GM13976 (cell line): Measurements from ENCODE around the gene PLPP4.

Experiments used
- DNase-seq: peaks from one replicate; pipeline ENCODE4 v3.0.0; 2012; ENCODE audit warnings: low spot score
- CTCF ChIP-seq: IDR thresholded peaks from 2 replicates; pipeline ENCODE4 v1.5.1; 2012; ENCODE audit warnings: borderline replicate concordance, mild to moderate bottlenecking; ENCODE audit not compliant: insufficient read depth; ENCODE audit errors: extremely low read depth, missing control alignments, control extremely low read depth
- in situ Hi-C: fragments of 300-500 bp; cut with MboI; formaldehyde crosslinking; loops from one replicate; pipeline ENCODE4 v1.12.0; 2022; ENCODE audit warnings: low sequenced_read_pairs, mixed read lengths, inconsistent platforms; ENCODE audit not compliant: unreplicated experiment

PLPP4 gene

GRCh38 chr10:120507651-120508050 lies 50.6 kb downstream of the PLPP4 start:
- DNase-seq: no peak
- TF ChIP-seq CTCF: no peak
- in situ Hi-C loops: no loop called here

DNA sequence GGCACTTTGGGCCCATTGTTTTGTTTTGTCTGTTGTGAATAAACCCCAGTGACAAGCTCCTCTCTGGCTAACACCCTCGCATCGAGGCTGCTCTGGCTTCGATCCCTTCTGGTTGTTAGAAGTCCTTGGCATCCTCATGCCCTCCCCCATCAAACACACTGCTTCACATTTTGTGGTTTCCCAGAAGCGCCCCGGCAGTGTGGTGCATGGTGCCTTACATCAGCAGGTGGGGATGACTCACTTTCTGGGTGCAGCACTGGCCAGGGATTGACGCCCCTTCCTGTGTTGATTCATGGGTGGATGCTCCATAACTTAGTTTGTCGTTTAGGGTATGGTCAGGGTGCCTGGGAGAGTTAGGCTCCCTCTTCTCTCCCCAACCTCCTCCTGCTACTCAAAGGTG lies 51.4 kb downstream of the PLPP4 start:
- DNase-seq: no peak
- in situ Hi-C loops: no loop called here
- TF ChIP-seq CTCF: no peak

GRCh38 chr10:120508966-120509365 lies 51.9 kb downstream of the PLPP4 start:
- no peak for DNase-seq

GRCh38 chr10:120511165-120511564 lies 54.1 kb downstream of the PLPP4 start:
- DNase-seq: no peak
- no peak for TF ChIP-seq CTCF
- in situ Hi-C loops: no loop called here

More at GRCh38 chr10:120508966-120509365, 51.9 kb downstream of the PLPP4 start:
- in situ Hi-C loops: no loop called here
- no peak for TF ChIP-seq CTCF

- TF ChIP-seq CTCF: no peak
- DNase-seq: no peak
- in situ Hi-C loops: no loop called here
Measured at GRCh38 chr10:120513307-120513796, 56.3 kb downstream of the PLPP4 start.

DNA sequence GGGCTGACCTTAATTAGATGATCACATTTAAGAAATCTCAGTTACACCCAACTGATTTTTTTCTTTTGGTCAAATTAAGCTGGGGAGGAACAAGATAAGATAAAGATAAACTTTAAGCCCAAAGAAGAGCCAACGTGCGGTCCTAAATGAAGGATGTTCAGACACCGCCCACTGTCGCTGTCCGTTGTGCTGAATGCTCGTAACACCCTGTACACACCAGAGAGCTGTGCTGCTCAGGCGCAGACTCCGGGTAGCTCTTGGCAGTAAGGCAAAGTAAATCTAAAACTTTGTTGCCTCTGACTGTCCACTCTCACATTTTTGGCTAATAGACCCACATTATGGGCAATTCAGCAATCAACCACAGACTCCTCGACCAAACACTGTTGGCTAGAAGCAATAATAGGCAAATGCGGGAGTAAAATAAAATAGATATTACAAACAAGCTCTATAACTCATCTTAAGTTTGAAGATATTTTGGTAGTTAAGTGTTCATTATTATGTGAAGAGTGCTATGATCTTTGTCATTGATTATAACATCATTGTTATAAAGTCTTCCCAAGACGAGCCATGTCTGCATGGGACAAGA lies 57.1 kb downstream of the PLPP4 start:
- in situ Hi-C loops: no loop called here
- TF ChIP-seq CTCF: no peak
- DNase-seq: peak; percentile 27
